Stimulated activated CD4-positive, alpha-beta T cell treated with anti-CD3 and anti-CD28 coated beads, Interleukin-15, amount 100 ng/mL, for 24 hours (primary cell): ENCODE data around the gene DNAJC1.
"Not testable (repeated sequence)": the region's sequence is repeated elsewhere in the genome, so short reads cannot be mapped to it uniquely, and the experiment has no call there.

Source experiments
- DNase-seq: peaks from one replicate; pipeline ENCODE4 v3.0.0-alpha.2; 2020

DNAJC1 gene, protein sequence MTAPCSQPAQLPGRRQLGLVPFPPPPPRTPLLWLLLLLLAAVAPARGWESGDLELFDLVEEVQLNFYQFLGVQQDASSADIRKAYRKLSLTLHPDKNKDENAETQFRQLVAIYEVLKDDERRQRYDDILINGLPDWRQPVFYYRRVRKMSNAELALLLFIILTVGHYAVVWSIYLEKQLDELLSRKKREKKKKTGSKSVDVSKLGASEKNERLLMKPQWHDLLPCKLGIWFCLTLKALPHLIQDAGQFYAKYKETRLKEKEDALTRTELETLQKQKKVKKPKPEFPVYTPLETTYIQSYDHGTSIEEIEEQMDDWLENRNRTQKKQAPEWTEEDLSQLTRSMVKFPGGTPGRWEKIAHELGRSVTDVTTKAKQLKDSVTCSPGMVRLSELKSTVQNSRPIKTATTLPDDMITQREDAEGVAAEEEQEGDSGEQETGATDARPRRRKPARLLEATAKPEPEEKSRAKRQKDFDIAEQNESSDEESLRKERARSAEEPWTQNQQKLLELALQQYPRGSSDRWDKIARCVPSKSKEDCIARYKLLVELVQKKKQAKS

DNA sequence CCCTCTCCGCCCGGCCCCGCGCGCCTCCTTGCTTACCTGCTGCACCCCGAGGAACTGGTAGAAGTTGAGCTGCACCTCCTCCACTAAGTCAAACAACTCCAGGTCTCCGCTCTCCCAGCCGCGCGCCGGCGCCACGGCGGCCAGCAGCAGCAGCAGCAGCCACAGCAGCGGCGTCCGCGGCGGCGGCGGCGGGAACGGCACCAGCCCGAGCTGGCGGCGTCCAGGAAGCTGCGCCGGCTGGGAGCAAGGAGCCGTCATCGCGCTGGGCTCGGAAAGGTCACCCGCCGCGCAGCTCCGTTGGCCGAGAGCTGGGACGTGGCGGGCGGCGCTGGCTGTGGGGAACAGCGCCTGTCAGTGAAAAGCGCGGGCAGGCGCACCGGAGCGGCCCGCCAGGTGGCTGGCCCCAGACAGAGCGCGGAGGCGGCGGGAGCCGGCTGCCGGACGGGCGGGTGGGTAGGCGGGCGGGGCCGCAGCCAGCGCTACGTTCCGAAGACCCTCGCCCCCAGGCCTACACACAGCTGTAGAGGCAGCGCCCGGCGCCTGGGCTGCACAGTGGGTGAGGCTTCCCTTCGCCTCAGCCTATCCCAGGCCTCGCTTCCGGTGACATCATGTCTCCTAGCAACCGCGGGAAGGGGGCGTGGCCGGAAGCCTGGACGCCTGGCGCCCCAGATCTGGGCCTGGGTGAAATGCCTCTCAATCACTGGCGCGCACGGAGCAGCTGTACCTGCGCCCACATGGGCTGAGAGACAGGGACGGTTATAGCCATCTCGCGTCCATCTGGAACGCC is at the start of gene DNAJC1:
TSS of gene DNAJC1 (minus strand) at position 554 of the 787 bp plus-strand sequence. CDS start at position 258, 296 bp downstream.
- peak; percentile 99 for DNase-seq

DNA sequence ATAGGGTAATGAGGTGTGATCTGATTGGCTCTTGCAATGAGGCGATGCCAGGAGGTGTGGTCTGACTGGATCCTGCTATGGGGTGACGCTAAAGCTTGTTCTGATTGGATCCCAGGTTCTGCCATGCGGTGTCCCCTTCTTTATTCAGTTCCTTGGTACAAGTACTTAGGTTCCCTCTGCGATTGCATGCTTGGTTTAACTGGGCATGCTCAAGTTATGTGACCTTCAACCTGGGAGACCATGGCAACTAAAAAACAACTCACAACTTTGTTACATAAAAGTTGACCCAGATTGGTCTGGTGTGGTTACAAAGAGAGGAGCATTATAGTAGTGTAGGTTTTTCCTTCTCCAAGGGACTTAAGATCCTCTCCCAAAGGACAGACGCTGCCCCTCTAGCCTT is 49.5 kb upstream of the DNAJC1 start:
- no peak for DNase-seq

DNA sequence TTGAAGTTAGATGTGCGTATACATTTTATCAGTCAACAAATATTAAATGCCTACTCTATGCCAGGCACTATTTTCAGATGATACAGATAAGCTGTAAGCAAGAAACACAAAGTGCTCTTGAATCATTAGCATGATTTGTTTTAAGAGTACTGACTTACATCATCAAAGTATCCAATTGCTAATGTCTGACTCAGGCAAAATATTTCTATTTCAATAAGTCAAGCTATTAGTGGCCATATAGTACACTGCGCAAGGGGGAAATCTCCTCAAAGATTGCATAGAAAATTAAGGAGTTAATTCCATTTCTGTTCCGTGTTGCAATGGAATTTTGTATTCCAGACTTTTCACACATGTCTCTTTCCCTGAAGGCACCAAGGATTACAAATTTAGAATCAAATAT is 46.1 kb upstream of the DNAJC1 start:
- no peak for DNase-seq

DNA sequence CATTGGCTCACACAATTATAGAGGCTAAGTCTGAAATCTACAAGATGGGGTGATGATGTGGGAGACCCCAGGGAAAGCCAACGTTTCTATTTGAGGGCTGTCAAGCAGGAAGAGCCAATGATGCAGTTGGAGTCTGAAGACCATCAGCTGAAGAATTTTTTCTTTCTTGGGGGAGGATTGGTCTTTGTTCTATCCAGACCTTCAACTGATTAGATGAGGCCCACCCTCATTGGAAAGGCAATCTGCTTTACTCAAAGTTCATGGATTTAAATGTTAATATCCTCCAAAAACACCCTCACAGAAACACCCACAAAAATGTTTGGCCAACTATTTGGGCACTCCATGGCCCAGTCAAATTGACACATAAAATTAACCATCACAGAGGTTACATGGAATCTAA is 44.3 kb upstream of the DNAJC1 start:
- no peak for DNase-seq

DNA sequence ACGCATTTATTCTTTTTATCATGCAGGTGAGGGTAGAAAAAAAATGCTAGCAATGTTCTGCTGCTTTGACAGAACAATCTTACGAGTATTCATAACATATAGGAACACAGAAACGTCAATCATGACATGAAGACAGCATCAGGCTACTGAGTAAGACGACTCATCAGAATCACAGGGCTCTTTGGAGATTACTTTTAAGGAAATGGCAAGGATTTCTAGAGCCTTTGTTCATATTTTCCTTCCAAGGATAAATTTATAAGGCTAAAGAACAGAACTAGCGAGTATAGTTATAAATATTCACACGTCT is 39.8 kb upstream of the DNAJC1 start:
- no peak for DNase-seq

DNA sequence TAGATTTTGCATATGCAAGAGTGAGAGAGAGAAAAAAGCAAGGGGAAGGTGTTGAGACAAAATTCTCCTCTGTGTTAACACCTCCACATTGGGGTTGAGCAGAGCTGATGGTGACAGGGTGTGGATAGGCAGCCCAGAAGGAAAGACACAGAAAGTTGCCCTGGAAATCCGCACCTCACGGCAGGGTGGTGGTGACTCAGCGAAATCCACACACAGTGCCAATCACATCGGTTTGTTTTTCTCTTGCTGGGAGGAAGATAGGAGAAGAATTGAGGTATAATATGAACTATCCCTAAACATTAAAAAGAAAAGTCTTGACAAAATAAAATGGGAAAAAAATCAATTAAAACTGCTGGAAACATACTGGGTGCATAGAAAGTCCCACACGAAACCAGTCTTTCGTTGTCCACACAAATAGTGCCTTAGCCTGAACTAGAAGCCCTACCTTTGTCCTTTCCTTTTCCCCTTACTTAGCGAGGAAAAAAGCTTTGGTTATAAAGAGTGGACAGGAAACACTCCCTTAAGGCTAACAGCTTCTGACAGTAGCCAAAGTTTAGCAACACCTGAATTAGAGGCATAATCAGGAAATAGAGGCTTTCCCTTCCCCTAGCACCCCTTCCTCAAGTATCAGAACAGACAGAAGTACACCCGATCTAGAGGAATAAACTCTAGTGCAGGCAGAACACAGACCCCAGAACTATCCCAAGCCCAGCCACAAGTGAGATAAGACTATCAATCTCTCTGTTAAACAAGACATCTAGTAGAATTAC is 39.2 kb upstream of the DNAJC1 start:
- no peak for DNase-seq

DNA sequence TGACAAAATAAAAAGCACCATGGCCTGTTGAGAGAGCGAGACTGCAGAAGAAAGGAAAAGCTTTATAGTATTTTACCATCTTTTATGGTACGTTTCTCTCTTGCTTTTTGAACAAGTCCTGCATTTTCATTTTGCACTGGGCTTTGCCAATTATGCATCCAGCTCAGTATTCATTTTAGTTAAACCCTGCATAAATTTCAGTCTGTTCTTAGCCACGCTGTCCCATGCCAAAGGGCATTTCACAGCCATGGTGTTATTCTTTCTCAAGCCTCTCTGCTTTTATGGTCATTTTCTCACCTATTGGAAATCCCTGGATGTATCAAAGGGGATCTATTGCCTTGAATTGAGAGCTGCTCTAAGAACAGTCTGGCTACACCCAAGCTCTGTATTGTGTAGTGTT is 30.8 kb upstream of the DNAJC1 start:
- DNase-seq: no peak

DNA sequence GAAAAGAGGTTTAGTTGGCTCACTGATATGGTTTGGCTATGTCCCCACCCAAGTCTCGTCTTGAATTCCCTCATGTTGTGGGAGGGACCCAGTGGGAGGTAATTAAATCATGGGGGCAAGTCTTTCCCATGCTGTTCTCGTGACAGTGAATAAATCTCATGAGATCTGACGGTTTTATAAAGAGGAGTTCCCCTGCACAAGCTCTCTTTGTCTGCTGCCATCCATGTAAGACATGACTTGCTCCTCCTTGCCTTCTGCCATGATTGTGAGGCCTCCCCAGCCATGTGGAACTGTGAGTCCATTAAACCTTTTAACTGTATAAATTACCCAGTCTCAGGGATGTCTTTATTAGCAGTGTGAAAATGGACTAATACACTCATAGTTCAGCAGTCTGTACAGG is 28.7 kb upstream of the DNAJC1 start:
- DNase-seq: not testable (repeated sequence)

DNA sequence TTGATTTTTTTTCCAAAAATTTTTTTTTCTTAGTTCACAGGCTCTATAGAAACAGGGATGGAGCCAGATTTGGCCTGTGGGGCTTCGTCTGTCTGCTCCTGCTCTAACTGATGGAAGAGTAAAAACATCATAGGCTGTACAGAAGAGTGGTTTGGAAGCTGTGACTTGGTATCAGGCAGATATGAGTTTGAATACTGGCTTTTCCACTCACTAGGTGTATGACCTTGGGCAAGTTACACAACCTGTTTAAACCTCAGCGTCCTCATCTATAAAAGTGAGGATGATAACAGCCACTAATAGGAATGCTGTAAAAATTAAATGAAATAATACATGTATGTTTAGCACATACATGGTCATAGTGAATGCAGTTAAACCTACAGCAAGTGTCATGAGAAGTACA is 26.9 kb upstream of the DNAJC1 start:
- no peak for DNase-seq

DNA sequence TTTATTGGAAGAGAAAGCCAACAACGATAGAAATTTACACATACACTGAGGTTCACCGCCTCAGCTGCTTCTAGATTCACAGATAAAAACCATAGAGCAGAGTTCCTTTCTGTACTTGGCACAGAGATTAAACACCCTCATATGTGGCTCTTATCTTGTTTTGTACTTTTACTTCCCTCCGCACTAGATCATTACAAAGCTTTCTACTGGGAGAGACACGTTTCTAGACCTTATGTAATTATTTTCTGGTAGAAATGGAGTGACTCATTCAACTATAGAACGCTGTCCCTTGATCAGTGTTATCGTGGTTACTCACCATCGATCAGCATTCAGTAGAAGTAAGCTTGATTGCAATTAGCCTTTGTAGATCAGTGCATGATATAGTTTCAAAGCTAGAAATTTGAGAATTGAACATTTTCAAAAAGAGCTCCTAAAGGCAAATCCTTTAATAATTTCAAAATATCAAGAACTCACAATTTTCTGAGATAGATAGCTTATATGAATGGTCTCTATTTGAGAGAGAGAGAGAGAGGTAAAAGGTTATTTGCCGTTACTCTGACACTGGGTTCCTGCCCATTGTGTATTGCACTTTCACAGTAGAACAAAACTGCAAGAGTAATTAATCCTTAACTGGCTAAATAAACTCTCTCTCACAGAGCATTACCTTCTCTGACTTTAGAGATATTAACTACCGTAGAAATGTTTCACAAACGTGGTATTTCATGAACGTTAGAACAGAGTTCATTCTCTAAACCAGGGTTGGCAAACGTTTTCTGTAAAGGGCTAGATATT is 26.1 kb upstream of the DNAJC1 start:
- no peak for DNase-seq

DNA sequence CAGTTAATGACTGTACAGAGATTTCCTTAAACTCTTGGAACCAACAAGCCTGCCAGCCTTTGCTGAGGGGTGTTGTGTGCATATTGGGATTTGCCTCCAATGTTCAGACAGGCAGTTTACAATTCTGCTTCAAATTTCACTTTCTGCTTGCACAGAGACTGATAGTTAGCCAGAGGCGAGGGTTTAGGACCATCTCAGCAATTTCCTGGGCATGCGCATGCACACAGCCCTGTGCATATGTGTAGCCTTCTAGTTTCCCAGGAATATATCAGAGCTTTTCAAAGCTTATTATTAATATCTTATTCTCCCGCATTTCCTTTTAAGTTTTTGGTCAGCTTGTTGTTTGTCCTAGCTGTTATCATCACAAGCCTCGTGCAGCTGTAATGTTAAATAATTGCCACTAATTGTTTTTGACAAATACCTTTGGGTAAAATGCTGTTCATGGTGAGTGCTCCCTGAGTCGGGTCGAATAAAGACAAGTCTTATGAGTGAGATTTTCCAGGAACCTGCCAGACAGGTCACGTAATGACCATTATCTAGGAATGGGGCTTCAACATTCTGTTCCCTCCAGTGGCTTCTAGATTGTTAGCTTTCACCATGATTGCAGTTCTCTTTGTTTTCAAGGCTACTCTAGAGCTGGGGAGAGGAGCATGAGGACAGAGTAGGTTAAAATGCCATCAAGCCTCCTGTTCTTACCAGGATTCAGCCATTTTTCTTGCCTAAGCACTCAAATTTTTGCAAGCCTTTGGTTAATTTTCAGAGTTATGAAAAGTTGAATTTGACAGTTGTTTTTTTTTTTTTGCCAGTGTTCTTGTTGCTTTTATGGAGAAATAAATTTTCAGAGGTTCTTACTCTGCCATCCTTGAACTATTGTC is 24.1 kb upstream of the DNAJC1 start:
- DNase-seq: no peak

DNA sequence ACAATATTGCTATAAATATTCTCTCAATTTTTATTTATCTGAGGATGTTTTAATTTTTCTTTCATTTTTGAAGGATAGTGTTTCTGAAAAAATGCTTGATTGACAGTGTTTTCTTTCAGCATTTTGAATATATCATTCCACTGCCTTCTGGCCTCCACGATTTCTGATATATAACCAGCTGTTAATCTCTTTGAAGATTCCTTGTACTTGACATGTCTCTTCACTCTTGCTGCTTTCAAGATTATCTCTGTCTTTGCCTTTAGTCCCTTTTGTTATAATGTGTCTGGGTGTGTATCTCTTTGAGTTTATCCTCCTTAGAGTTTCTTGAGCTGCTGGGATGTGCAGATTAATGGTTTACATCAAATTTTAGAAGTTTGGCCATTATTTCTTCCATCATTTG is 22.8 kb upstream of the DNAJC1 start:
- DNase-seq: no peak

DNA sequence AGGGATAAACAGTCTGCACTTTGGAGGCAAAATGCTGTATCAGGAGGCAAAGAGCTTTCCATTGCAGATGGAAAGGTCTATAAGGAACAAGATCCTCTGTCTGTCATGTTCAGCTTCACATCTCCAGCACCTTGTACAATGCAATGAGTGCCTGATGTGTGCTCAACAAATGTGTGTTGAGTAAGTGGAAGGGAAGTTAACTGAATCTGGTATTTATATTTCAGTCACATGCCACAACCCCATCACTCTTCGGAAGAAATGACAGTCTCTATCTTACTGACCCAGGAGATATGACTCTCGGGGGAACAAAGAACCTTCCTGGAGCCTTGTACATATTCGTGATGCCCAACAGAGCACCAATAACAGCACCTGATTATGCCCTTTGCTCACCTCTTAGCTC is 20.0 kb upstream of the DNAJC1 start:
- no peak for DNase-seq

DNA sequence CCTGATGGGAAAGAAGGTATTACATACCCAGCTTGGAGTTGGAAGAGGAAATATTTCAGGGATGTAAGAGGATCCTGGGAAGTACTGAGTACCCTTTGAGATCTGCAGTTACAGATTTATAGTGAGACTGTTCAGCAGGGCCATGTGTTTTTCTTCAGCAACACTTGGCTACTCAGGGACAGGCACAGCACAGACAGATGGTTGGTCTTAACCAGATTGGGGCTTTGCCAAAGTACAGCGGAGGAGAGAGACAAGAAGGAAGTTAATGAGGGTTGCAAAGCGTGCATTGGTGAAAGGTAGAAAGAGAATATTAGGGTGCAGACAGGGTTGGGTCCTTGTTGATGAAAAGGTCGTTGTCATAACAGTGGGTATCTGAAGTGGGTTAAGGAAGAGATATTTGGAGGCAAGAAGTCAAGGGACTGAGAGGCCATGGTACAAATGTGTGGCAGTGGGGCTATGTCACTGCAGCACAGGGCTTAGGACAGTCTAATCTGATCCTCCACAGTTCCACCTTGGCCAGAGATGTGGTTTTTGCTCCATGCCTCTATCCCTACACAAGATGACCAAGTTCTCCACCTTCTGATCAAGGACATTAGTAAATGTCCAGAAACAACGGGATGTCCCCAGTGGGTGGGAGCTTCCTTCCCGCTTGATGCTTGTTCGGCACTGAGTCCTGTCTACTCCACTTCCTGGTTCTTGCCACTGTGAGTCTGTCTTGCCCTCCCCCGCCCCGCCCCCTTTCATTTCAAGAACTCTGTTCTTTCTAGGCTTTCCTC is 18.9 kb upstream of the DNAJC1 start:
- DNase-seq: peak; percentile 63

DNA sequence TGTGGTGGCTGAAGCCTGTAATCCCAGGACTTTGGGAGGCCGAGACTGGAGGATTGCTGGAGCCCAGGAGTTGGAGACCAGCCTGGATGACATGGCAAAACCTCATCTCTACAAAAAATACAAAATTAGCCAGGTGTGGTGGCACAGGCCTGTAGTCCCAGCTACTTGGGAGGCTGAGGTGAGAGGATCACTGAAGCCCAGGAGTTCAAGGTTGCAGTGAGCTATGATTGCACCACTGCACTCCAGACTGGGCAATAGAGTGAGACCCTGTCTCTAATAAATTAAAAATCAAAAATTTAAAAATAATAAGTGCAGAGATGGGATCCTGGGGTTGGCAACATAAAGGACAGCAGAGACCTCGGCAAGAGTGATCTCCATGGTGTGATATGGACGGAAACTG is 17.6 kb upstream of the DNAJC1 start:
- DNase-seq: not testable (repeated sequence)

DNA sequence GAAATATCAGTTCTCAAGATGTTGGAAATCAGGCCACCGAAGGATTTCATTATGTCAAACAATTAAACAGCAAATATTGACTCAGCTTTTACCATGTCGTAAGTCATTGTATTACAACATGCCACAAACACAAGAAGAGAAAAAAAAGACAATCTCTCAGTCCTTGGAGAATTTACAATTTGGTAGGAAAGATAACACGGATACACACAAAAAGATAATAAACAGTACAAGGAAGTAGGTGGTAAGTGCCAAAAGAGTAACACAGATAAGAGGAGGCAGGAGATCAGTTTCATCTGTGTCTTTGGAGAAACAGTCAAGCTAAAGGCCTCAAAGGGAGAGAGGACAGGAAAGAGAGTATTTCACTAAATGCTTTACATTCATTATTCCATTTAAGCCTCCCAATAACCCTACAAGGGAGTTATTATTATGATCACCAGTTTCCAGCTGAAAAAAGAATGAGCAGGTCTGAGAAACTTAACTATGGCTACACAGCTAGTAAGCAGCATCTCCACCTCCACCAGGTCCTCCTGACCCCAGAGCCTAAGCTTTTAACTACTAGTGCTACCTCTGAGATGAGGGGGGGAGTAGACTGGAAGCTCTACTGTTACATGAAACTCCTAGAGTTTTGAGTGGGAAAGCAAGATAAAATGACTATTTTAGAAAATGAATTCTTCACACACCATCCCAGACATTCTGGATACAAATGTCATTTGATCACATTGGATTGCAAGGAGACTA is 13.9 kb upstream of the DNAJC1 start:
- DNase-seq: no peak

DNA sequence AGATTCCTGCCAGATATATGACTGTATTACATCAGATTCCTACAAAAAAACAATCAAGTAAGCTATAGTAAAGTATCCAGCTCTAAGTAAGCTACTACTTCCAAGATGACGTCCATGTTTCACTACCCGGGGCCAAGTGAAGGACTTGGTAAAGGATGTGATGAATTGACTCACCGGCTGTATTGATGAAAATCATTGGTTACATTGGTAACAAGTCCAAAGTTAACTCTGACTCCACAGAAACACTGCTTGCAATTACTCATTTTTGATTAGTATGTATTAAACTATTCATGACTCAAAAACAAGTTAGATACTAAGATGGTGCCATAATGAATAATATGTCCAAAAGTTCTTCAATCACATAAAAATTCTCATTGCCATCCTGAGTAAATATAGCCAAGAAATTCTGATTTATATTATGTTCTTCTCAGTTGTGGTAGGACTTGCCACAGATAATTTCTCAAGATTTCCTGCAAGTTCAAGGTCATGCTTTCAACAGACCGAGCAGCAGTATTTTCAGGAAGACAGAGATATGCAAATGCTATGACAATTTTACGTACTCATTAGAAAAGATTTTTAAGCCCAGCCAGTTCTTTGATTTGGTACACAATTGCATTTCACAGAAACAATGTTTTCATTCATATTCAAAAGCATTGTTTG is 12.6 kb upstream of the DNAJC1 start:
- no peak for DNase-seq

DNA sequence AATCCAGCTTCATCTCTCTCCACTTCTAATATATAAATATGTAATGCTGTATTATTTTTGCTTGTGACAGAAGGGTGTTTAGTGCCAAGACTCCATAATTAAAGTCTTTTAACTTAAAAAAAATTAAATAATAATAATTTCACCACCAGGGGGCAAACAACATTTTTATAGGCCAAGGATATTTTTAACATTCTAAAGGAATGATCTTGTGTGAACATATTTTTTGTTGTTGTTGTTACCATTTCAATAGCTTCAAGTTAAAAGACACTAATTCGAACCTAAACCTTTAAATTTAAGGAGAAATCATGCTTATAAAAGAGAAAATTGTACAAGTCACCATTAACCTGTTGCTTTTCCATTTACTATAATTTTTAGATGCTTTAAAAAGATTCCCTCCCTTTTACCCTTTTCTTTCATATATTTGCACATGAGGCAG is 7.5 kb upstream of the DNAJC1 start:
- DNase-seq: no peak

DNA sequence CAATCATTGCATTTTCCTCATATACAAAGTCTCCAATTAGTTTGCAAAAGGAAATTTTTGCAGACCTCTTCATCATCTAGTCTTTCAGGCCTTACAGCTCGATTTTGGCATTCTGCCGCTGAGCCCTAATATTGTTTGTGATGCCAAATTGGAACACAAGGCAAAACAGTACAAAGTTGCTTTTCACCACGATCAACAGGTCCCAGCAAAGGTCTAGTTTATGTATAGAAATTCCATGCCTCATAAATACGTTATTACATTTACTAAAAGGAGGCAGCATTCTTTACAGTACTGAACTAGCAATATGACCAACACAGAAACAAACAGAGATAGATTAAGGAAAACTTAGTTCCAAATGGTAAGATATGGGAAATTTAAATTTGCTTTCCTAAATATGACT is 7.0 kb upstream of the DNAJC1 start:
- no peak for DNase-seq
